RWPE2 (cell line): Measurements from ENCODE around the gene INVS.

ENCODE experiments used
- ATAC-seq: fragments of 200-7000 bp; cut with Tn5 transposase; 3 replicates; pipeline ENCODE4 v1.9.1; 2021; ENCODE audit warnings: low read depth
- DNase-seq: peaks from one replicate; pipeline ENCODE4 v3.0.0-alpha.2; 2020; ENCODE audit warnings: low spot score
- H3K27ac ChIP-seq: fragments of 450-650 bp; 2 replicates; pipeline ENCODE4 v1.5.1; 2017; ENCODE audit warnings: mild to moderate bottlenecking; ENCODE audit not compliant: poor library complexity, severe bottlenecking
- H3K27me3 ChIP-seq: fragments of 250-450 bp; sonication (Bioruptor Pico); 2 replicates; pipeline ENCODE4 v1.5.1; 2021; ENCODE audit warnings: mild to moderate bottlenecking, moderate library complexity; ENCODE audit not compliant: insufficient read depth, poor library complexity, severe bottlenecking
- H3K36me3 ChIP-seq: fragments of 250-450 bp; sonication (Bioruptor Pico); 2 replicates; pipeline ENCODE4 v1.5.1; 2020; ENCODE audit warnings: low read depth, mild to moderate bottlenecking, moderate library complexity
- H3K4me1 ChIP-seq: fragments of 250-450 bp; sonication (Bioruptor Pico); 2 replicates; pipeline ENCODE4 v1.5.1; 2021; ENCODE audit warnings: mild to moderate bottlenecking, moderate library complexity; ENCODE audit not compliant: insufficient read depth, poor library complexity, severe bottlenecking
- H3K4me3 ChIP-seq: fragments of 250-450 bp; sonication (Bioruptor Pico); 2 replicates; pipeline ENCODE4 v1.5.1; 2021; ENCODE audit warnings: mild to moderate bottlenecking, moderate library complexity; ENCODE audit not compliant: severe bottlenecking
- H3K9me3 ChIP-seq: fragments of 250-450 bp; sonication (Bioruptor Pico); 2 replicates; pipeline ENCODE4 v1.5.1; 2021; ENCODE audit warnings: mild to moderate bottlenecking, moderate library complexity; ENCODE audit not compliant: severe bottlenecking
- CTCF ChIP-seq: fragments of 450-650 bp; IDR thresholded peaks from one replicate; pipeline ENCODE4 v1.5.1; 2017; ENCODE audit warnings: mild to moderate bottlenecking, moderate library complexity; ENCODE audit not compliant: poor library complexity, severe bottlenecking

Gene INVS

GRCh38 chr9:100213730-100214477 lies 114.9 kb downstream of the INVS start:
- ATAC-seq (peak; percentile 27; the same call in 1 of the 3 replicates), DNase-seq (no peak)
- 0 out of 2 replicates have a peak, but pooled peaks cover 4% of the 10 kb centered on the region for H3K36me3 ChIP-seq
- H3K27ac ChIP-seq, result no peak overlapping the region
- H3K4me3 ChIP-seq, result no peak overlapping the region
- H3K27me3 ChIP-seq, result no peaks in the 10 kb centered on the region
- H3K4me1 ChIP-seq, result no peaks in the 10 kb centered on the region
- no peaks in the 10 kb centered on the region for H3K9me3 ChIP-seq
- TF ChIP-seq CTCF, result no peak

GRCh38 chr9:100216178-100216787 lies 117.2 kb downstream of the INVS start:
- DNase-seq (no peak), ATAC-seq (0 out of 3 replicates have a peak, but pooled peaks have one; percentile 36)

GRCh38 chr9:100217536-100217935 lies 118.5 kb downstream of the INVS start:
- Histone ChIP-seq H3K9me3 (no peaks in the 10 kb centered on the region), H3K27ac (no peak overlapping the region), H3K36me3 (0 out of 2 replicates have a peak, but pooled peaks cover 10% of the 10 kb centered on the region), H3K4me3 (no peak overlapping the region), H3K27me3 (no peaks in the 10 kb centered on the region), H3K4me1 (no peaks in the 10 kb centered on the region)
- ATAC-seq (no peak), DNase-seq (no peak)
- TF ChIP-seq CTCF, result no peak

More at GRCh38 chr9:100216178-100216787, 117.2 kb downstream of the INVS start:
- H3K27me3 ChIP-seq, result no peaks in the 10 kb centered on the region
- H3K4me3 ChIP-seq, result no peak overlapping the region
- TF ChIP-seq CTCF, result peak; percentile 51
- H3K4me1 ChIP-seq, result no peaks in the 10 kb centered on the region
- H3K9me3 ChIP-seq, result no peaks in the 10 kb centered on the region
- 0 out of 2 replicates have a peak, but pooled peaks cover 4% of the 10 kb centered on the region for H3K36me3 ChIP-seq
- H3K27ac ChIP-seq, result no peak overlapping the region

GRCh38 chr9:100219347-100219746 lies 120.3 kb downstream of the INVS start:
- DNase-seq, result no peak
- no peaks in the 10 kb centered on the region for H3K27me3 ChIP-seq
- no peak for TF ChIP-seq CTCF
- no peak overlapping the region for H3K4me3 ChIP-seq
- no peak for ATAC-seq
- H3K9me3 ChIP-seq, result no peaks in the 10 kb centered on the region
- no peak overlapping the region for H3K27ac ChIP-seq
- no peaks in the 10 kb centered on the region for H3K4me1 ChIP-seq
- 0 out of 2 replicates have a peak, but pooled peaks cover 10% of the 10 kb centered on the region for H3K36me3 ChIP-seq
